WERI-Rb-1 (cell line): Measurements from ENCODE around the gene CACNA1A.

Source experiments
- DNase-seq: peaks from one replicate; pipeline ENCODE4 v3.0.0-alpha.2; 2020
- H3K27ac ChIP-seq: fragments of 250-450 bp; sonication (Bioruptor Pico); 2 replicates; pipeline ENCODE4 v1.5.1; 2020; ENCODE audit warnings: mild to moderate bottlenecking, moderate library complexity
- H3K27me3 ChIP-seq: fragments of 250-450 bp; sonication (Bioruptor Pico); 2 replicates; pipeline ENCODE4 v1.5.1; 2021; ENCODE audit warnings: mild to moderate bottlenecking, low read depth, moderate library complexity; ENCODE audit not compliant: insufficient read depth, severe bottlenecking
- H3K36me3 ChIP-seq: fragments of 250-450 bp; sonication (Bioruptor Pico); 2 replicates; pipeline ENCODE4 v1.5.1; 2020; ENCODE audit warnings: mild to moderate bottlenecking, moderate library complexity
- H3K4me3 ChIP-seq: 2 replicates; pipeline ENCODE4 v1.5.1; 2011; ENCODE audit warnings: low read depth, mild to moderate bottlenecking, control low read depth, low read length
- H3K9me3 ChIP-seq: fragments of 250-450 bp; sonication (Bioruptor Pico); 2 replicates; pipeline ENCODE4 v1.5.1; 2021; ENCODE audit warnings: mild to moderate bottlenecking, moderate library complexity; ENCODE audit not compliant: severe bottlenecking
- TF ChIP-seq, protein P1 (sequence below): IDR thresholded peaks from 2 replicates; pipeline ENCODE4 v1.5.1; 2011; ENCODE audit warnings: low read depth, mild to moderate bottlenecking, control low read depth, inconsistent platforms, low read length

The CACNA1A gene

DNA sequence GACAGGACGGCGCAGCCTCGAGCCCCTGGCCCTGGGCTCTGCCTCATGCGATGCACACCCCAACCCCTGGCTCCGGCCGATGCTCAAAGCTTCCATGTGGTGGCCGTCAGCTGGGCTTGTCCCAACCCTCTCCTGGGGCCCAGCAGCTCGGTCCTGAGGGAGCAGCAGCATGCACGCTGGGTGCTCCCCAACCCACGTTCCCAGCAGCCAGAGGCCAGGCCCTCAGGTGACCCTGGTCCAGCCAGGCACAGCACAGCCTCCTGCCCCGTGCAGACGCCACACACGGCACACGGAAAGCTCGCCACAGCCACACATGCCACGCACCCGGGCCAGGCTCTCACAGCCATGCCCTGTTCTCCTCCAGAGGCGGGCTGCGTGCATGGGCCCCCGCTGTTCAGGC, 295.3 kb downstream of the CACNA1A start:
- no peak for DNase-seq
- H3K27ac ChIP-seq, result no peak overlapping the region
- H3K27me3 ChIP-seq, result no peaks in the 10 kb centered on the region
- H3K36me3 ChIP-seq, result no peaks in the 10 kb centered on the region
- TF ChIP-seq, protein P1, sequence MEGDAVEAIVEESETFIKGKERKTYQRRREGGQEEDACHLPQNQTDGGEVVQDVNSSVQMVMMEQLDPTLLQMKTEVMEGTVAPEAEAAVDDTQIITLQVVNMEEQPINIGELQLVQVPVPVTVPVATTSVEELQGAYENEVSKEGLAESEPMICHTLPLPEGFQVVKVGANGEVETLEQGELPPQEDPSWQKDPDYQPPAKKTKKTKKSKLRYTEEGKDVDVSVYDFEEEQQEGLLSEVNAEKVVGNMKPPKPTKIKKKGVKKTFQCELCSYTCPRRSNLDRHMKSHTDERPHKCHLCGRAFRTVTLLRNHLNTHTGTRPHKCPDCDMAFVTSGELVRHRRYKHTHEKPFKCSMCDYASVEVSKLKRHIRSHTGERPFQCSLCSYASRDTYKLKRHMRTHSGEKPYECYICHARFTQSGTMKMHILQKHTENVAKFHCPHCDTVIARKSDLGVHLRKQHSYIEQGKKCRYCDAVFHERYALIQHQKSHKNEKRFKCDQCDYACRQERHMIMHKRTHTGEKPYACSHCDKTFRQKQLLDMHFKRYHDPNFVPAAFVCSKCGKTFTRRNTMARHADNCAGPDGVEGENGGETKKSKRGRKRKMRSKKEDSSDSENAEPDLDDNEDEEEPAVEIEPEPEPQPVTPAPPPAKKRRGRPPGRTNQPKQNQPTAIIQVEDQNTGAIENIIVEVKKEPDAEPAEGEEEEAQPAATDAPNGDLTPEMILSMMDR, result no peak
- H3K9me3 ChIP-seq, result no peaks in the 10 kb centered on the region
- no peak overlapping the region for H3K4me3 ChIP-seq

DNA sequence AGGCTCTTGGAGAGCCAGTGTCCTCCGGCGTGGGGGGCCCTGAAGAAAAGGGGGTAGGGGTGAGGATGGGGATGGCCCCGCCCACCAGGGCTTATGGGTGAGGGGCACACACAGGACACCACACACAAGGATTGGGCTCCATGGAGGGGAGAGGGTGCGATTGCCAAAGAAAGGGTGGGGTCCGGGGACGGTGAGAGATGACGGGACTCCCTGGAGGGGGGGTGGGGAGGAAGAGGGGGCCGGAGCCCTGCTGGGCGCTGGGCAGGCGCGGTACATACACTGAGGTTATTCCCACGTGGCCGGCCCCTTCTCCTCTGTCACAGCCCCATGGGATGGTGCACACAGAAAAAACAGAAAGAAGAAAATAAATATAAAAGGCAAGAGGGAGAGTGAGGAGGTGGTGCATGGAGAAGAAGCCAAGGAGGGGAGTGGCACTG, 295.9 kb downstream of the CACNA1A start:
- no peaks in the 10 kb centered on the region for H3K36me3 ChIP-seq
- no peaks in the 10 kb centered on the region for H3K27me3 ChIP-seq

DNA sequence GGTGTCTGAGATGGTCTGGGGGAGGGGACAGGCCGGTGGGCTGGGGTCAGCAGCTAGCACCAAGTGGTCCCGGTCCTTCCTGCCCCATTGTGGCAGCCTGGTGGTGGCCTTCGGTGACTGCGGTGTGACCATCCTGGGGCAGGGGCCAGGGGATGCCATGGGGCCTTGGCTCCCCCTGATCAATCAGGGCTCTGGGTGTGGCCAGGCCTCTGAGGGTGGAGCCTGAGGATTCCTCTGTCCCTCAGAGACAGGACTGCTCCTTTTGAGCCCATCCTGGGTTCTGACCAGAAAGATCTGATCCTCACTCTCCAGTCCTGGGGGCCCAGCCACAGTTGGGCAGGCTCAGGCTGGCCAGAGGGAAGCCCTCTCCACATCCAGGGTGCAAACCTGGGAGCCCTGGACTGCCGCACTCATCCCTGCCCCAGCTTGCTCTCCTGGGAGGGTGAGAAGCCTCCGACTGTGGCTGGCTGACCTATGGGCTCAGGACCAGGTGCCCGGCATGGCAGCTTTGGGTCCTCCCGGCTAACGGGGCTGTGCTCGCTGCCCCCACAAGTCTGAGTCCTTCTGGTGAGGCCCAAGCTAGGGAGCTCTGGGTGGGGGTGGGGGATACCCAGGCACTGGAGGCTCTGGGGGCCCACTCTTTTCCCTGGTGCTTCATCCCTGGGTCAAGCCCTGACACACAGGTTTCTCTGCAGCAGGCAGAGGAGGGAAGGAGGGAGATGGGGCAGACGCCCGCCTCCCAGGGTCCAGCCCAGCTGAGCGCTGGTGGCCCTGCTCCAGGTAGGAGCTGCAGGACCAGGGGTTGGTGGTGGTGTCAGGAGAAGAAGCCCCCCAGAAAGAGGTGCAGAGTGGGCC, 296.6 kb downstream of the CACNA1A start:
- H3K36me3 ChIP-seq, result no peaks in the 10 kb centered on the region
- no peak overlapping the region for H3K27ac ChIP-seq
- TF ChIP-seq, protein P1, result no peak
- H3K27me3 ChIP-seq, result no peaks in the 10 kb centered on the region
- no peaks in the 10 kb centered on the region for H3K9me3 ChIP-seq
- no peak overlapping the region for H3K4me3 ChIP-seq
- no peak for DNase-seq

More for the DNA sequence above, 295.9 kb downstream of the CACNA1A start:
- TF ChIP-seq, protein P1, result no peak
- DNase-seq, result no peak
- H3K27ac ChIP-seq, result no peak overlapping the region
- H3K9me3 ChIP-seq, result no peaks in the 10 kb centered on the region
- H3K4me3 ChIP-seq, result no peak overlapping the region

DNA sequence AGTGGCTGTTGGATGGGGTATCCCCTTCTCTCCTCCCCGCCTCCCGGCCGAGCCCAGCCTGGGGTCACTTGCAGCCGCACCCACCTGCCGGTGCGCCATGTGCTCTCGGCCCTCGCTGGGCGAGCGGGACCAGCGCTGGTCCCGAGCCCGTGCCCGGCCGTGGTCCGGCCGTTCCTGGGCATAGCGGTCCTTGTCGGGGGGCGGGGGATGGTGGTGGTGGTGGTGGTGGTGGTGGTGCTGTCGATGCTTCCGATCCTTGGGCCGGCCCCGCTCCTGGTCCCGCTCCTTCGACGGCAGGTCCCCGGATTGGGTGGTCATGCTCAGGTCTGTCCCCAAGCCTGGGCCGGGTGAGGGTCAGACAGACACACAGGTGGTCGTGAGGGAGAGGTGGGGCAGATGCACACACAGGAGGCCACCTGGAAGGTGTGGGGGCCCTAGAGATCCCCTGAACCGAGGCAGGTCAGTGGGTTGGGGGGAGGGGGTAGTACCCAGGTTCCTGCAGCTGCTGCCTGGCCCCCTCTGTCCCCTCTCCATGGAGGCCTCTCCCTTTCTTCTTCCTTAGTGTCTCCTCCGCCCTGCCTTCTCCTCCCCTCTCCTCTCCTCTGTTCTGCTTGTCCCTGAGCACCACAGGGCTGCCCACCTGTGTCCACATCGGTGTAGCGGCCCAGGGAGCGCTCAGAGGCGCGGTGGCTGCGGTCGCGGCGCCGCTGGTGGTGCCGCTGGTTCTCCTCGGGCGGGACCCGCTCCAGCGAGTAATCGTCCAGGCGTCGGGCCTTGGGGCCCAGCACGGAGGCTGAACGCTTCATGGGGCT, 297.4 kb downstream of the CACNA1A start:
- Histone ChIP-seq H3K9me3 (no peaks in the 10 kb centered on the region), H3K27ac (no peak overlapping the region), H3K36me3 (no peaks in the 10 kb centered on the region), H3K4me3 (no peak overlapping the region), H3K27me3 (no peaks in the 10 kb centered on the region)
- DNase-seq, result no peak
- TF ChIP-seq, protein P1, result no peak

DNA sequence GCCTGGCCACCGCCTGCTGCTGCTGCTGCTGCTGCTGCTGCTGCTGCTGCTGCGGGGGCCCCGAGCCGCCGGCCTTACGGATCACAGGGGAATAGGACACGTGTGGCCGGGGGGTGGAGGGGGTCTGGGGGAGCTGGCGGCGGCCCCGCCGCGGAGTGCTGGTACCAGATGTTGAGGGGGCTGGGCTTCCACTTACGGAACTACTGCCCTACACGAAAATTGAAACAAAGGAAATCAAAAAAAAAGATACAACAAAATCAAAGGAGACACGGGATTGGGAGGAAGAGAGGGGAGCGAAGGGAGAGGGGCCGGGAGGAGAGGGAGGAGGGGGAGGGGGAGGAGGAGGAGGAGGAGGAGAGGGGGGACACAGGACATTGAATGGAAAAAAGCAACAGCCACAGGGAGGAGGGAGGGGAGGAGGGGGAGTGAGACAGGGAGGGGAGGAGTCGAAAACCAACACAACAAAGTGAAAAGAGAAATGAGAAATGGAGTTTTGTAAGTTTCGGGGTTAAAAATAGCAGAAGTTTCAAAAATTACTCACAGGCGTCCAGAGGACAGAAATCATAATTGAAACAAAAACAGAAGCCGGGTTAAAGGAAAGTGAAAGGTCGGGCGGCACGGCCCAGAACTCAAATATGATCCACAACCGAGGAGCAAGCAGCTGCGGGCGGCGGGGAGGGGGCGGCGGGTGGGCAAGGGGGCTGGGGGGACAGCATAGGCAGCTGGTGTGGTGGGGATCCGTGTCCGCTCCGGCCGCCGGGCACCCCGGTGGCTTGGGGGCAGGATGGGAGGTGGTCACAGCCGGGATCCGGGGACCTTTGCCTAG, 298.2 kb downstream of the CACNA1A start:
- Histone ChIP-seq H3K27me3 (no peaks in the 10 kb centered on the region), H3K27ac (no peak overlapping the region), H3K4me3 (no peak overlapping the region), H3K9me3 (no peaks in the 10 kb centered on the region), H3K36me3 (no peaks in the 10 kb centered on the region)
- TF ChIP-seq, protein P1, result no peak
- DNase-seq, result no peak
